ENCODE measurements around the gene CHMP4A.
"Not testable (repeated sequence)": the region's sequence is repeated elsewhere in the genome, so short reads cannot be mapped to it uniquely, and the experiment has no call there.

- TF ChIP-seq, protein P1, sequence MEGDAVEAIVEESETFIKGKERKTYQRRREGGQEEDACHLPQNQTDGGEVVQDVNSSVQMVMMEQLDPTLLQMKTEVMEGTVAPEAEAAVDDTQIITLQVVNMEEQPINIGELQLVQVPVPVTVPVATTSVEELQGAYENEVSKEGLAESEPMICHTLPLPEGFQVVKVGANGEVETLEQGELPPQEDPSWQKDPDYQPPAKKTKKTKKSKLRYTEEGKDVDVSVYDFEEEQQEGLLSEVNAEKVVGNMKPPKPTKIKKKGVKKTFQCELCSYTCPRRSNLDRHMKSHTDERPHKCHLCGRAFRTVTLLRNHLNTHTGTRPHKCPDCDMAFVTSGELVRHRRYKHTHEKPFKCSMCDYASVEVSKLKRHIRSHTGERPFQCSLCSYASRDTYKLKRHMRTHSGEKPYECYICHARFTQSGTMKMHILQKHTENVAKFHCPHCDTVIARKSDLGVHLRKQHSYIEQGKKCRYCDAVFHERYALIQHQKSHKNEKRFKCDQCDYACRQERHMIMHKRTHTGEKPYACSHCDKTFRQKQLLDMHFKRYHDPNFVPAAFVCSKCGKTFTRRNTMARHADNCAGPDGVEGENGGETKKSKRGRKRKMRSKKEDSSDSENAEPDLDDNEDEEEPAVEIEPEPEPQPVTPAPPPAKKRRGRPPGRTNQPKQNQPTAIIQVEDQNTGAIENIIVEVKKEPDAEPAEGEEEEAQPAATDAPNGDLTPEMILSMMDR (IDR thresholded peaks at IDR 0.05) = not testable (repeated sequence)
- not testable (repeated sequence) for TF ChIP-seq POLR2A (IDR thresholded peaks at IDR 0.05)
Observed at GRCh38 chr14:24216876-24217275, 3.6 kb upstream of the CHMP4A start.

All from testis (tissue), 2 donors.